Endothelial cell (in vitro differentiated cells): ENCODE measurements around the gene POLD3. TPM values are rescaled to one million over a fixed set of nuclear protein-coding genes. Genes with fewer than 3 reads are reported as not detected.

ENCODE experiments used
- DNase-seq: peaks from one replicate; pipeline ENCODE4 v3.0.0; 2021; ENCODE audit warnings: low spot score
- H3K27ac Mint-ChIP-seq: one replicate; pipeline ENCODE4 v1.8.0; 2021; ENCODE audit warnings: mixed read lengths, inconsistent platforms; ENCODE audit not compliant: unreplicated experiment
- H3K27me3 Mint-ChIP-seq: one replicate; pipeline ENCODE4 v1.8.0; 2021; ENCODE audit warnings: mild to moderate bottlenecking, moderate library complexity, mixed read lengths, inconsistent platforms; ENCODE audit not compliant: unreplicated experiment
- H3K36me3 Mint-ChIP-seq: one replicate; pipeline ENCODE4 v1.8.0; 2021; ENCODE audit warnings: mild to moderate bottlenecking, low read depth, mixed read lengths, inconsistent platforms; ENCODE audit not compliant: unreplicated experiment
- H3K4me1 Mint-ChIP-seq: one replicate; pipeline ENCODE4 v1.8.0; 2021; ENCODE audit warnings: mild to moderate bottlenecking, mixed read lengths, inconsistent platforms; ENCODE audit not compliant: unreplicated experiment
- H3K4me3 Mint-ChIP-seq: one replicate; pipeline ENCODE4 v1.8.0; 2021; ENCODE audit warnings: mild to moderate bottlenecking, mixed read lengths, inconsistent platforms; ENCODE audit not compliant: unreplicated experiment
- H3K9me3 Mint-ChIP-seq: one replicate; pipeline ENCODE4 v1.8.0; 2021; ENCODE audit warnings: mixed read lengths, inconsistent platforms; ENCODE audit not compliant: unreplicated experiment
- total RNA-seq: library from RNA; stranded (reverse); fragmentation: NEBNext Ultra II Directional; extraction: Animal tissue kit (Norgen Biotek cat#: 25700); gene quantifications from one replicate; pipeline ENCODE4 v1.2.1, GENCODE V29; 2021; ENCODE audit not compliant: unreplicated experiment
- TF ChIP-seq, protein P1 (sequence below): fragments of 200-600 bp; sonication (generic); IDR thresholded peaks from one replicate; pipeline ENCODE4 v1.5.0; 2021; ENCODE audit warnings: antibody characterized with exemption; ENCODE audit not compliant: unreplicated experiment

POLD3 gene
- total RNA-seq, 1 donor from 2014 or later: 16.0 TPM

GRCh38 chr11:74634537-74634936 lies 42.2 kb downstream of the POLD3 start:
- TF ChIP-seq, protein P1, sequence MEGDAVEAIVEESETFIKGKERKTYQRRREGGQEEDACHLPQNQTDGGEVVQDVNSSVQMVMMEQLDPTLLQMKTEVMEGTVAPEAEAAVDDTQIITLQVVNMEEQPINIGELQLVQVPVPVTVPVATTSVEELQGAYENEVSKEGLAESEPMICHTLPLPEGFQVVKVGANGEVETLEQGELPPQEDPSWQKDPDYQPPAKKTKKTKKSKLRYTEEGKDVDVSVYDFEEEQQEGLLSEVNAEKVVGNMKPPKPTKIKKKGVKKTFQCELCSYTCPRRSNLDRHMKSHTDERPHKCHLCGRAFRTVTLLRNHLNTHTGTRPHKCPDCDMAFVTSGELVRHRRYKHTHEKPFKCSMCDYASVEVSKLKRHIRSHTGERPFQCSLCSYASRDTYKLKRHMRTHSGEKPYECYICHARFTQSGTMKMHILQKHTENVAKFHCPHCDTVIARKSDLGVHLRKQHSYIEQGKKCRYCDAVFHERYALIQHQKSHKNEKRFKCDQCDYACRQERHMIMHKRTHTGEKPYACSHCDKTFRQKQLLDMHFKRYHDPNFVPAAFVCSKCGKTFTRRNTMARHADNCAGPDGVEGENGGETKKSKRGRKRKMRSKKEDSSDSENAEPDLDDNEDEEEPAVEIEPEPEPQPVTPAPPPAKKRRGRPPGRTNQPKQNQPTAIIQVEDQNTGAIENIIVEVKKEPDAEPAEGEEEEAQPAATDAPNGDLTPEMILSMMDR: no peak
- Mint-ChIP-seq H3K36me3 (peaks cover 13% of the 10 kb centered on the region), H3K27ac (no peak overlapping the region), H3K27me3 (peaks cover 1% of the 10 kb centered on the region), H3K4me1 (no peaks in the 10 kb centered on the region), H3K4me3 (no peak overlapping the region), H3K9me3 (no peaks in the 10 kb centered on the region)
- no peak for DNase-seq

GRCh38 chr11:74636630-74637184 lies 44.3 kb downstream of the POLD3 start:
- Mint-ChIP-seq H3K27ac (no peak overlapping the region), H3K4me3 (no peak overlapping the region), H3K36me3 (peaks cover 21% of the 10 kb centered on the region), H3K4me1 (no peaks in the 10 kb centered on the region), H3K9me3 (no peaks in the 10 kb centered on the region), H3K27me3 (peaks cover 1% of the 10 kb centered on the region)
- no peak for DNase-seq
- TF ChIP-seq, protein P1: no peak

- Mint-ChIP-seq H3K27me3 (no peaks in the 10 kb centered on the region), H3K4me3 (no peak overlapping the region), H3K4me1 (no peaks in the 10 kb centered on the region), H3K36me3 (peaks cover 18% of the 10 kb centered on the region), H3K27ac (no peak overlapping the region), H3K9me3 (no peaks in the 10 kb centered on the region)
- TF ChIP-seq, protein P1: no peak
- DNase-seq: no peak
These were observed 45.3 kb downstream of the POLD3 start for GRCh38 chr11:74637700-74638099.

GRCh38 chr11:74638869-74639268 lies 46.5 kb downstream of the POLD3 start:
- Mint-ChIP-seq H3K36me3 (peaks cover 17% of the 10 kb centered on the region), H3K4me3 (no peak overlapping the region)

DNA sequence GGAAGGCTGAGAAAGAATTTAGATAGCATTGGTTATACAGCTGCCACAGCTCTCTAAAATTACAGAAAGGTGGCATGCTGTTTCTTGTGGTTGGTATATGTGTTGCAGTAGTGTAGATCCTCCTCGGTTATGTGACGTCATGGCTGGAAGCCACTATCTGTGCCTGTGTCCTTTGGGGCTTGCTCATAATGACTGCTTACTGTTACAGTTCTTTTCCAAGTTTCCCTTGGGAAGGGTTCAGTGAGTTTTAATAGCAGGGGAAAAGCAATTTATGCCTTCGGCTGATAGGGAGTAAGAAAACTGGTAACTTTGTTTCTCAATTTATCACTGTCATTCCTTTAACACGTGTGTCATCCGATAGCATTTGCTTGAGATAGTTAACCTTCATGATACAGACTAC lies 47.2 kb downstream of the POLD3 start:
- H3K27me3 Mint-ChIP-seq: no peaks in the 10 kb centered on the region
- DNase-seq: no peak
- peaks cover 17% of the 10 kb centered on the region for H3K36me3 Mint-ChIP-seq
- no peaks in the 10 kb centered on the region for H3K4me1 Mint-ChIP-seq
- no peak overlapping the region for H3K4me3 Mint-ChIP-seq
- H3K27ac Mint-ChIP-seq: no peak overlapping the region
- H3K9me3 Mint-ChIP-seq: no peaks in the 10 kb centered on the region
- TF ChIP-seq, protein P1: no peak

More at GRCh38 chr11:74638869-74639268, 46.5 kb downstream of the POLD3 start:
- Mint-ChIP-seq H3K27ac (no peak overlapping the region), H3K4me1 (no peaks in the 10 kb centered on the region), H3K9me3 (no peaks in the 10 kb centered on the region), H3K27me3 (no peaks in the 10 kb centered on the region)
- DNase-seq: no peak
- TF ChIP-seq, protein P1: no peak
